ENCODE measurements around the gene OSBPL2. TPM values are rescaled to one million over a fixed set of nuclear protein-coding genes. Genes with fewer than 3 reads are reported as not detected.
A peak's percentile ranks its signal among the peaks of the same experiment; 100 is the strongest.

Gene OSBPL2
- total and polyA plus RNA-seq, 5 donors = 20.0 to 61.6 (median 44.4) TPM

DNA sequence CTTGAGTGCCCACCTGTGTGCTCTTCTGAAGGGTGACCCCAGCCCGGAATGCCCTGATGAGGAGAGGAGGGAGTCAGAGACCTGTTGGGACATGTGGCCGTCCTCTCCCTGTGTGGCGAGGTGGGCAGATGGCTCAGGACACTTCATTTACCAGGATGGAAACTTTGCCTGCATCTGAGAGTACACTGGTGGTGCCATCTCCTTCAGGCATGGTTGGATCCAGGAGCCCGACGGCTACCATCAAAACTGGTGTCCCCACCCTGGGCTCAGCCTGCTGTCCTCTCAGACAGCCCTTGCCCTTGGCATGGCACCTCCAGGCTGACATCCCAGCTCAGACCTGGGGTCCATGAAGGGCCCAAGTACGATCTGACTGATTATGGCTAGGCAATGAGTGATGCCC, 7.0 kb upstream of the OSBPL2 start:
- intact Hi-C loops (cut with DNase I) = no loop called here
- H3K4me1 ChIP-seq (ENCODE audit: control insufficient read depth, insufficient read depth, low read length) = no peaks in the 10 kb centered on the region
- H3K27ac ChIP-seq (ENCODE audit: low read length) = no peak overlapping the region
- no peak overlapping the region for H3K4me3 ChIP-seq (ENCODE audit: low read length)
- no peaks in the 10 kb centered on the region for H3K9me3 ChIP-seq (ENCODE audit: control insufficient read depth, low read length)
- WGBS = 83% methylated on average over 6 of the region's 6 CpGs
- H3K27me3 ChIP-seq (ENCODE audit: control insufficient read depth, insufficient read depth) = no peaks in the 10 kb centered on the region
- ATAC-seq (no peak), DNase-seq (peak in 2 of 3 donors; percentile 11 to 20)

DNA sequence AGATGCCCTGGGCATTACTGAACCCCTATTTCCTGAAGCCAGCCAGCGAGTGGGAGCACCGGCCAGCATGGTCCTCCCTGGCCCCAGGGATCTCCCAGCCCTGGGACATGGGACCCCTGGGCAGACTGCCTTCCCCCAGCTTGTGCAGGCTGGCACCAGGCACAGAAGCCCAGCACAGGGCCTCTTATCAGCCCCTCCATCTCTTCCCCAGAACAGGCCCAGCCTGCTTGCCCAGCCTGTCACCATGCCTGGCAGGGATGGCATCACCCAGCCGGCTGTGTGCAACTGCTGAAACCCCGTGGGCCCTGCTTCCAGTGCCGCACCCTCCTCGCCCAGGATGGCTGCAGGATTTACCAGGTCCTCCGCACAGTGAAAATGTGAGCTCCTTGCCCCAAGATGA, 6.1 kb upstream of the OSBPL2 start:
- Histone ChIP-seq H3K9me3 (ENCODE audit: control insufficient read depth, low read length) (no peaks in the 10 kb centered on the region), H3K4me1 (ENCODE audit: control insufficient read depth, insufficient read depth, low read length) (no peaks in the 10 kb centered on the region), H3K27ac (ENCODE audit: low read length) (no peak overlapping the region), H3K4me3 (ENCODE audit: low read length) (no peak overlapping the region), H3K27me3 (ENCODE audit: control insufficient read depth, insufficient read depth) (no peaks in the 10 kb centered on the region)
- peak in 2 of 3 donors; percentile 25 to 36 for DNase-seq
- WGBS = 88% methylated on average over 7 of the region's 7 CpGs
- ATAC-seq = no peak
- intact Hi-C loops (cut with DNase I) = no loop called here

GRCh38 chr20:62232770-62233645, 5.3 kb upstream of the OSBPL2 start:
- intact Hi-C loops (cut with DNase I) = no loop called here
- Histone ChIP-seq H3K4me1 (ENCODE audit: control insufficient read depth, insufficient read depth, low read length) (no peaks in the 10 kb centered on the region), H3K27ac (ENCODE audit: low read length) (no peak overlapping the region), H3K27me3 (ENCODE audit: control insufficient read depth, insufficient read depth) (no peaks in the 10 kb centered on the region), H3K9me3 (ENCODE audit: control insufficient read depth, low read length) (no peaks in the 10 kb centered on the region), H3K4me3 (ENCODE audit: low read length) (no peak overlapping the region)
- peak in 2 of 3 donors; percentile 59 to 76 for DNase-seq
- 61% methylated on average over 18 of the region's 18 CpGs for WGBS
- peak; percentile 15 to 19 for ATAC-seq

- intact Hi-C loops (cut with DNase I) = no loop called here
Measured at GRCh38 chr20:62233684-62234083, 4.6 kb upstream of the OSBPL2 start.

DNA sequence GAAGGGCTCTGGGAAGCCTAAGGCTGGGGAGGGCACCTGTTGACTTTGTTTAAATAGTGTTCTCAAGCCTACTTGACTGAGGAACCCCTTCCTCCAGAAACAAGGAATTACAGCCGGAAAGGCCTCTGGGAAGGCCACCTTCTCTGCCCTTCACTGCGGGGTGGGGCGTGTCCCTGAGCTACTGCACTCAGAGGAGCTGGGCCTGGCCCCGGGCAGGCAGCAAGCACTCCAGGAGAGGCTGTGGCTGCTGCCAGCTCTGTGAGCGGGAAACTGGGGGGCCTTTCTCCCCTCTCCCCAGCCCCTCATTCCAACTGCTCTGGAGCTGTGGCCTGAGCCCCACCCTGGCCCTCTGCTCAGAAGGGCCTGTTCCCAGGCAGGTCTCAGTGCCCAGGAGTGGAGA, 4.0 kb upstream of the OSBPL2 start:
- no peak for ATAC-seq
- Histone ChIP-seq H3K9me3 (ENCODE audit: control insufficient read depth, low read length) (no peaks in the 10 kb centered on the region), H3K4me1 (ENCODE audit: control insufficient read depth, insufficient read depth, low read length) (no peaks in the 10 kb centered on the region), H3K4me3 (ENCODE audit: low read length) (no peak overlapping the region), H3K27me3 (ENCODE audit: control insufficient read depth, insufficient read depth) (no peaks in the 10 kb centered on the region), H3K27ac (ENCODE audit: low read length) (peak overlapping the region; percentile 68)
- WGBS = 56% methylated on average over 5 of the region's 5 CpGs
- intact Hi-C loops (cut with DNase I) = no loop called here
- DNase-seq = peak in 2 of 3 donors; percentile 65 to 76

More at GRCh38 chr20:62233684-62234083, 4.6 kb upstream of the OSBPL2 start:
- no peaks in the 10 kb centered on the region for H3K9me3 ChIP-seq (ENCODE audit: control insufficient read depth, low read length)
- no peaks in the 10 kb centered on the region for H3K27me3 ChIP-seq (ENCODE audit: control insufficient read depth, insufficient read depth)
- H3K4me3 ChIP-seq (ENCODE audit: low read length) = no peak overlapping the region
- peak overlapping the region; percentile 68 for H3K27ac ChIP-seq (ENCODE audit: low read length)
- no peaks in the 10 kb centered on the region for H3K4me1 ChIP-seq (ENCODE audit: control insufficient read depth, insufficient read depth, low read length)
- 87% methylated on average over 4 of the region's 4 CpGs for WGBS
- ATAC-seq (no peak), DNase-seq (peak in 2 of 3 donors; percentile 7 to 30)

GRCh38 chr20:62235001-62235776, 3.1 kb upstream of the OSBPL2 start:
- peak overlapping the region; percentile 40 for H3K27ac ChIP-seq (ENCODE audit: low read length)
- no peak overlapping the region for H3K4me3 ChIP-seq (ENCODE audit: low read length)
- WGBS = 62% methylated on average over 16 of the region's 16 CpGs
- DNase-seq (peak in 2 of 3 donors; percentile 68 to 75), ATAC-seq (no peak)
- no peaks in the 10 kb centered on the region for H3K9me3 ChIP-seq (ENCODE audit: control insufficient read depth, low read length)
- intact Hi-C loops (cut with DNase I) = no loop called here
- peaks cover 3% of the 10 kb centered on the region for H3K4me1 ChIP-seq (ENCODE audit: control insufficient read depth, insufficient read depth, low read length)
- H3K27me3 ChIP-seq (ENCODE audit: control insufficient read depth, insufficient read depth) = no peaks in the 10 kb centered on the region

- ATAC-seq (no peak), DNase-seq (peak in 2 of 3 donors; percentile 44 to 45)
- intact Hi-C loops (cut with DNase I) = no loop called here
- H3K9me3 ChIP-seq (ENCODE audit: control insufficient read depth, low read length) = no peaks in the 10 kb centered on the region
- H3K4me1 ChIP-seq (ENCODE audit: control insufficient read depth, insufficient read depth, low read length) = peaks cover 3% of the 10 kb centered on the region
- H3K4me3 ChIP-seq (ENCODE audit: low read length) = no peak overlapping the region
- H3K27ac ChIP-seq (ENCODE audit: low read length) = peak overlapping the region; percentile 40
- H3K27me3 ChIP-seq (ENCODE audit: control insufficient read depth, insufficient read depth) = no peaks in the 10 kb centered on the region
- 92% methylated on average over 9 of the region's 9 CpGs for WGBS
Measured at GRCh38 chr20:62235777-62236157, 2.6 kb upstream of the OSBPL2 start.

GRCh38 chr20:62236200-62236599, 2.1 kb upstream of the OSBPL2 start:
- 58% methylated on average over 6 of the region's 6 CpGs for WGBS
- Histone ChIP-seq H3K27ac (ENCODE audit: low read length) (no peak overlapping the region), H3K4me1 (ENCODE audit: control insufficient read depth, insufficient read depth, low read length) (peaks cover 3% of the 10 kb centered on the region), H3K27me3 (ENCODE audit: control insufficient read depth, insufficient read depth) (no peaks in the 10 kb centered on the region), H3K4me3 (ENCODE audit: low read length) (no peak overlapping the region), H3K9me3 (ENCODE audit: control insufficient read depth, low read length) (no peaks in the 10 kb centered on the region)
- intact Hi-C loops (cut with DNase I) = no loop called here
- ATAC-seq = no peak
- DNase-seq = peak in 2 of 3 donors; percentile 59 to 68

DNA sequence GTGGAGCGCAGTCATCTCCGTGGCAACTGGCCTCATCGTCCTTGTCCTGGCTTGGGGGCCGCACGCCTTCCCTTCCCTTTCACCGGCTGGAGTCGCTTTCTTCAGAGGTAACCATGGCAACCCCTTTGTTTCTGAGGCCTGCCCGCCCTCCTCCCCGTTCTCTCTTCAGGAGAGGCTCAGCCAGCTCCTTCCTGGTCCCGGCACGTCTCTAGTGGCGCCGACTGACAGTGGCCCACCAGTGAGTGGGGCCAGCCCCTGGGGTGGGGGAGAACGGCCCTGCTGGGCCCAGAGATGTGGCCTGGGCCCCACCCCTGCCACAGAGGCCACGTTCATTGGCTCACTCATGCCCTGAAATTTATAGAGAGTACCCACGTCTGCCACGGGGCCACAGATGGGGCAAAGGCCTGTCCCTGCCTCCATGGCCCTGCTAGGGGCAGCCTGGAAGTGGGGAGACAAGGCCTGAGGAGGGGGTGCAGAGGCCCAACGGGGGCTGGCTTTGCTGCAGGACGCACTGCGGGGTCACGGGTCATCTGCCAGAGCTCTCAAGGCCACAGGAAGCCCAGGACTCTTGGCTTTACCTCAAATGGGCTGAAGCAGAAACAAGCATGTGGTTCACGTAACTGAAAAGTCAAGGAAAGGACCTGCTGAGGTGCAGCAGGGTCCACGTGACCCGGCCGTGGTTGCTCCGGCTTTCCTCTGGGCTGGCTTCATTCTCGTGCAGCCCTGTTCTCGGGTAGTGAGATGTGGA, 1.4 kb upstream of the OSBPL2 start:
- no peaks in the 10 kb centered on the region for H3K9me3 ChIP-seq (ENCODE audit: control insufficient read depth, low read length)
- peaks cover 3% of the 10 kb centered on the region for H3K4me1 ChIP-seq (ENCODE audit: control insufficient read depth, insufficient read depth, low read length)
- DNase-seq (peak in 2 of 3 donors; percentile 50 to 57), ATAC-seq (no peak)
- no peaks in the 10 kb centered on the region for H3K27me3 ChIP-seq (ENCODE audit: control insufficient read depth, insufficient read depth)
- H3K27ac ChIP-seq (ENCODE audit: low read length) = peak overlapping the region; percentile 9
- no peak overlapping the region for H3K4me3 ChIP-seq (ENCODE audit: low read length)
- intact Hi-C loops (cut with DNase I) = no loop called here
- WGBS = 56% methylated on average over 28 of the region's 28 CpGs

GRCh38 chr20:62237514-62237800, 864 bp upstream of the OSBPL2 start:
- DNase-seq (no peak), ATAC-seq (no peak)
- Histone ChIP-seq H3K27me3 (ENCODE audit: control insufficient read depth, insufficient read depth) (no peaks in the 10 kb centered on the region), H3K9me3 (ENCODE audit: control insufficient read depth, low read length) (no peaks in the 10 kb centered on the region), H3K4me3 (ENCODE audit: low read length) (no peak overlapping the region), H3K27ac (ENCODE audit: low read length) (peak overlapping the region; percentile 9), H3K4me1 (ENCODE audit: control insufficient read depth, insufficient read depth, low read length) (peaks cover 5% of the 10 kb centered on the region)
- 51% methylated on average over 1 of the region's 1 CpG for WGBS
- intact Hi-C loops (cut with DNase I) = no loop called here

Data from right cardiac atrium (tissue), 5 donors.